CD4-positive, alpha-beta T cell treated with Interleukin-1 beta for 1 hour (primary cell): Measurements from ENCODE around the gene TEX48.

Experiments
- DNase-seq, 2 donors: peaks; one replicate each; pipeline ENCODE4 v3.0.0-alpha.2; 2020 to 2022

Gene TEX48

DNA sequence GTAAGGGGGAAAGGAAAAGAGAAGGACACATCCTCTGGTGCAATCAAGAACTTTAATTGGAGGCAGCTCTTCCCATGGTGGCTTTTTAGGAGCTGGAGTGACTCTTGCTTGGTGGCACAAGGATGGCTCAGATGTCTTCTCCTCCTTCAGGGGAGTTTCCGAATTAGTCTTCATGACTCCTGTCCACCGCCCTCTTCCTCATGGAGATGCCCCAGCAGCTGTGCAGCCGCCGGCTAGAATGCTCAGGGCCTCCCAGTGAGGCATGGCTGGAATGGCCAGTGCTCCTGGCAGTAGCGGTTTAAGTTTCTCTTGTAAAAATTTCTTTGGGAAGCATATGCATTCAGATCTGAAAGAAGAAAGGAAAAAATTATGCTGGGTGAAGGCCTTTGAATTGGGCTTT is 15.6 kb downstream of the TEX48 start:
- no peak for DNase-seq

DNA sequence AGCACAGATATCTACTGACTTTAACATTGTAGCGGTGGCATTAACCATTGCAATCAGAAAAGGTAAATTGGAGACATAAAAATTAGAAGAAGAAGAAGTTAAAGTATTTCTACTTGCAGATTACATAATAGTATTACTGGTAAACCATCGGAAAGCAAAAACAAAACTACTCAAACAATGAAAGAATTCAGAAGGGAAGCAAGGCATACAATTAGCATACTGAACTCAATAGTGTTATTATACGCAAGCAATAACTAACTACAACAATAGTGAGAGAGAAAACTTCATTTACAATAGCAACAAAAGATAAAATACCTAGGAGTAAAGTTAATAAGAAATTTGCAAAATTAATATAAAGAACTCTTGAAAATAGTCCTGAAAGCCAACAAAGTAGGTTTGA is 17.8 kb downstream of the TEX48 start:
- DNase-seq, result no peak

DNA sequence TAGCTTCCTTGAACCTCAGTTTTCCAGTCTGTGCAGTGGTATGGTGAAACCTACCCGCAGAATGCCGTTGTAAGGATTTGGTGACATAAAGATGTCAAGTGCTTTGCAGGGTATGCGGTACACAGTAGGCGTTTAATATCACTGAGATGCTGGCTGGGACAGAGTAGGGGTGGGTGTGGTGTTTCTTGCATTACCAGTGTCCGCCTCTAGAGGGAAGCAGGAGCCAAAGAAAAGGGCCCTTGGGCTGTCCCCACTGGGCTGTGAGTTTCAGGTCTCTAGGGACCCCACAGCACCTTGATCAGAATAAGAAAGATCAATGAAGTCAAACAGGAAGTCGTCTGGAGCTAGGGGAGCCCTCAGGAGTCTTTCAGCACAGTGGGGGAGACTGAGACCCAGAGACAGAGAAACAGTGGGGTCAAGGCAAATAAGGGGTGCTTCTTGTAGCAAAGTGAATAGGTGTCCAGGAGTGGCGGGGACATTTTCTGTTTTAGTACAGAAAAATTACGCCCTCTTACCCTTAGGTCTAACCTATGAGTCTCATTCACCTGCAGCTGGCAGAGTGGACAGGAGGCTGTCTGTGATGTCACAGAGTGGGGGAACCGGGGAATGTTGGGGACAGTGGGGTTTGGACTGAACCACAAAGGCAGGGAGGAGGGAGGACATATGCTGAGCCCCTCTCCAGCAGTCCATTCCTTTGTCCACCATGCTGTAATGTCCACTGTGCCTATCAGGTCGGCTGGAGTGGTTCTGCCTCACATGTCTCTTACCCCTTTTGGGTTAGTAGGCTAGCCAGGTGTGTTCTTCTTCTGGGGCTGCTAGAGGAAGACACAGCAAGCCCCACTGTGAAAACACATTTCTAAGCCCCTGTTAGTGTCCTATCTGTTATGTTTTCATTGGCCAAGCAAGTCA is 19.7 kb downstream of the TEX48 start:
- peak; percentile 45 to 66 for DNase-seq

GRCh38 chr9:114657705-114658104 is 24.3 kb downstream of the TEX48 start, which contains the start of gene TEX53:
Gene TEX53, minus strand, starts transcription at chr9:114657805. Its CDS starts 31 bp downstream, at chr9:114657774.
- no peak for DNase-seq

DNA sequence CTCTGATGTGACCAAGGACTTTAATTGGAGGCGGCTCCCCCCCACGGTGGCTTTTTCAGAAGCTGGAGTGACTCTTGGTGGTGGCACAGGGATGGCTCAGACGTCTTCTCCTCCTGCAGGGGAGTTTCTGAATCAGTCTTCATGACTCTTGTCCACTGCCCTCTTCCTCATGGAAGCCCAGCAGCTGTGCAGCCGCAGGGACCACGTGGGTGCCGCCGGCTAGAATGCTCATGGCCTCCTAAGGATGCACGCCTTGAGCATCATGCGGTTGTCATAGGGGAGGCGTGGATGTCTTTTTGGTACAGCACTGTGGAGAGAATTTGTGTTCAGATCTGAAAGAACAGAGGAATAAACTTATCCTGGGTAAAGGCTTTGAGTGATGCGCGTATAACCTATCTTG is 25.7 kb downstream of the TEX48 start:
- no peak for DNase-seq

DNA sequence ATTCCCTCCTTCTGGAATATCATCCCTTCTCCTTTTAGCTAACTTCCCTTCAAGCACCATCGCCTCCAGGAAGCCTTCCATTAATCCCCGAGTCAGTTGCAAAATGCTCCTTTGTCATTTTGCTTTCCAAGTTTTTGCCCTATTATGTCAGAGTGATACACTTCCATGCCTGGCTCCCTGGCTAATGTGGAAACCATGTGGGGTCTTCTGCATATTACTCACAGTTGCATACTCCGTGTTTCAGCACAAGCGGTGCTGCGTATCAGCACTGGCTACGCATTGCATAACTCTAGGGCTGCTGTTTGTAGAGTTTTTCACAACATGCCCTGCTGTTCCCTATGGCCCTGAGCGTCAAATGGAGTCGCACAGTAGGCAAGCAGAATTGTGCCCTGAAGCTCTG is 26.3 kb downstream of the TEX48 start:
- DNase-seq, result no peak

- DNase-seq, result peak; percentile 78 to 88
Observed at GRCh38 chr9:114653556-114654159, 28.3 kb downstream of the TEX48 start.

- DNase-seq, result no peak
Observed at GRCh38 chr9:114652776-114653555, 29.0 kb downstream of the TEX48 start.

DNA sequence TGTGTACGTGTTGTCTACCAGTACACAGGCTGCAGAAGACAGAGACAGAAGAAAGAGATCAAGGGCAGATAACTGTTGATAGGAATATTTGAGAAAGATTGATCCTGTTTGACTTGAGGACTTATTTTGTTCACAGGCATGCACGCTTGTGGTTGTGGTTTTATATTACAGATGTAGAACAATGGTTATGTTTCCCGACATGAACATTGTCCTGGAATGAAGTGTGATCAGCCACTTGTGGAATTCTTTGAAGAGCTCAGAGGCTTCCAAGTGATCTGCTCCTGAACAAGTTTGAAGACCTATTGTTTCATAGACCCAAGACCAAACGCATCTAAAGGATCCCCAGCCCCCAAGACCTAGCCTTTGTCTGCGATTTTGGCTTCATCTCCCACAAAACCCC is 38.1 kb downstream of the TEX48 start:
- DNase-seq, result no peak

DNA sequence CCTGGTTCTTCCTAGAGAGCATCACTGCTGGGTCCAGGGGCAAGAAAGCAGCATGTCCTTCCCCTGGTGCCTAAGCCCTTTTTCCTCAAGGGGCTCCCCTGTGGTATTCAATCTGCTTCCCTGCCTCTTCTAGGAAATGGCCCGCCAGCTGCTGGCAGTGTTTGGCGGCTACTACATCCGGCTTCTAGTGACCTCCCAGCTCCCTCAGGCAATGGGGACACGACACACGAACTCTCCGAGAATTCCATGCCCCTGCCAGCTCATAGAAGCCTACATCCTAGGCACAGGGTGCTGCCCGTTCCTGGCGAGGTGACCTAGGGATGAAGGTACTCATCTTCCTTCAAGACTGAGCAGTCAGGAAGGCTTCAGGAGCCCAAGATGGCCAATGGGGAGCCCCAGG is 39.0 kb downstream of the TEX48 start:
- no peak for DNase-seq

- DNase-seq, result no peak
Observed at GRCh38 chr9:114641967-114642366, 40.0 kb downstream of the TEX48 start.

DNA sequence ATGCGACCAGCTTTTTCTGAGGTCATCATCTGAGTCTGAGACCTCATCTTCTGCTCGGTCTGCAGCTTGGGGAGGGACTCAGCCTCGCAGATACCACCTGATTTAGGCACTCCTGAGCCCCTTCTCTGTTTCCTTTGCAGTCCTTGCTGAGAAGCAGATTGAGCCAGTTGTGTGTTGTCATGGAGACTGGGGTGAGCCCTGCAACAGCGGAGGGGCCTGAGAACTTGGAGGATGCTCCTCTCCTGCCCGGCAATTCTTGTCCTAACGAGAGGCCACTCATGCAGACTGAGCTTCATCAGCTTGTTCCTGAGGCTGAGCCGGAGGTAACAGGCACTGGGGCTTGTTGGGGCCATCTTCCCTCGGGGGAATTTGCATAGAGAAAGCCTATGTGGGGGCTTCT is 43.6 kb downstream of the TEX48 start:
- DNase-seq, result no peak

DNA sequence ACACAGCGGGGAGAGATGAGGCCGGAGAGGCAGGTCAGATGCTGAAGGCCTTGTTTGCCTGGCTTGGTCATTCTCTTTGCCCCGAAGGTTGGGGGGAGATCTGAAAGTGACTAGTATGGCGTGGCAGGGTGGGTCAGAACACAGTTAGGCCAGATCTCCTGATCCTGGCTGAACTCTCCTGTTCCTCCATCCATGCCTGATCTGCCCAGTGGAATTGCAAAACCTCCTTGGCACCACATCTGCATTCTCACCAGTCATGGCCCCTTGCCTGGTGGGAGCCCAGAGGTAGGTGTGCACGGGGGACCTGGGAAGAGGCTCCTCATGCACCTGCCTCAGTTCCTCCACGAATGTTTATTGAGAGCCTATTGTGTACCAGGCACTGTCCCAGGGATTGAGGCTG is 47.6 kb downstream of the TEX48 start:
- no peak for DNase-seq

- no peak for DNase-seq
Observed at GRCh38 chr9:114633438-114634089, 48.4 kb downstream of the TEX48 start.

DNA sequence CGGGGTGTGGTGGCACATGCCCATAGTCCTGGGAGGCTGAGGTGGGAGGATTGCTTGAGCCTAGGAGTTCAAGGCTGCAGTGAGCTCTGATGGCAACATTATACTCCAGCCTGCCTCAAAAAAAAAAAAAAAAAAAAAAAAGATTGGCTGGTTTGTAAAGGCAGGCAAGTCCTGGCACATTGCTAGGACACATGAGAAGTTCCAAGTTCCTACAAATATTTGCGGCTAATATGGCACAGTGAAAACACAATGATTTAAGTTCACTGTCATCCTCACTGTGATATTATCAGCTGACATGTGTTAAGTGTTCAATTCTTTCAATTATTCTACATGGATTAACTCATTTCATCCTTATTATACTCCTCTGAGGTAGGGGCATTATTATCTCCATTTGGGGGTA is 50.8 kb downstream of the TEX48 start:
- DNase-seq, result no peak

- DNase-seq, result no peak
Observed at GRCh38 chr9:114629563-114630090, 52.4 kb downstream of the TEX48 start.

- no peak for DNase-seq
Observed at GRCh38 chr9:114627553-114627952, 54.4 kb downstream of the TEX48 start.

- DNase-seq, result no peak
Observed at GRCh38 chr9:114626415-114627020, 55.5 kb downstream of the TEX48 start.

- no peak for DNase-seq
Observed at GRCh38 chr9:114624677-114625076, 57.3 kb downstream of the TEX48 start.

DNA sequence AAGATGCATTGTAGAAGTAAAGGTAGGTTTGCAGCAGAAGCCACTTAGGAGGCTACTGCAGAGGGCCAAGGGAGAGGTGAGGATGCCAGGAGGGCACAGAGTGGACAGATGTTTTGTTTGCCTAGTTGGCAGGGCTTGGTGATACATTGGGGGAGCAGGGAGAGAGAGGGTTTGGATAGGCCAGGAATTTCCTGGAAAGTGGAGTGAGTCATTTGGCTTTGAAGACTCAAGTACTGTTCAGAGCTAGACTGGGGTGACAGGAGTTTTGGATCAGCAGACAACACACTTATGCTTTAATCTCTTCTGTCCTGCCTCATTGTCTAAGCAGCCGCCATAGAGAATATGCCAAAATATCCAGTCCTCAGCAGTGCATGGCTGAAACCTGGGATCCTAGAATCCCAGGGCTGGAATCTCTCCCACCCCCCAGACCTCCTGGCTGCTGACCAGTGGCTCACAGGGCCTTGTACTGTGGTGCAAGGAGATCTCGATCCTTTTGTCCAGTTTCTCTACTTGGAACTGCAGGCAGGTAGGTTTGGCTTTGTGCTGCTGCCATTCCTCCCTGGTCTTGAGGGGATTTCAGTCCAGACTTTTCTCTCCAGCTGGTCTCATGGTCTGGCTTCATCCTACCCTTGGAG is 59.9 kb downstream of the TEX48 start:
- no peak for DNase-seq

- DNase-seq, result no peak
Observed at GRCh38 chr9:114621561-114621960, 60.4 kb downstream of the TEX48 start.
